Caco-2 (cell line): ENCODE results near the gene MEX3D. TPM values are rescaled to one million over a fixed set of nuclear protein-coding genes. Genes with fewer than 3 reads are reported as not detected.

Experiments
- BruUV-seq: library from RNA; stranded (reverse); fragments of 400-500 nt; replicated peaks from 2 replicates; lab custom pipeline; 2021; lab: Mats Ljungman, UMichigan
- CTCF ChIA-PET: fragments of 300-600 bp; sonication (Branson Sonifier 250); formaldehyde crosslinking; loops from one replicate; lab custom pipeline; 2022; ENCODE audit warnings: antibody characterized with exemption; lab: Charles Lee
- POLR2A ChIA-PET: fragments of 300-600 bp; sonication (Branson Sonifier 250); formaldehyde crosslinking; loops from one replicate; lab custom pipeline; 2022; ENCODE audit warnings: antibody characterized with exemption; lab: Charles Lee
- DNase-seq, 2 experiments: peaks; one replicate each; pipeline versions ENCODE4 v3.0.0 to v3.0.0-alpha.2; 2020 to 2022
- H3K27me3 ChIP-seq: replicated peaks from 2 replicates; pipeline ENCODE4 v1.6.0; 2011; ENCODE audit warnings: low read length; ENCODE audit not compliant: control insufficient read depth, insufficient read depth
- H3K36me3 ChIP-seq: 2 replicates; pipeline ENCODE4 v1.5.1; 2011; ENCODE audit warnings: low read length; ENCODE audit not compliant: control insufficient read depth, insufficient read depth
- H3K4me1 ChIP-seq: fragments of 250-450 bp; sonication (Bioruptor Pico); 2 replicates; pipeline ENCODE4 v1.5.1; 2020; ENCODE audit warnings: mild to moderate bottlenecking
- H3K4me3 ChIP-seq: 2 replicates; pipeline ENCODE4 v1.5.1; 2011; ENCODE audit warnings: low read depth, mild to moderate bottlenecking, control low read depth, low read length
- H3K9me3 ChIP-seq: fragments of 250-450 bp; sonication (Bioruptor Pico); 2 replicates; pipeline ENCODE4 v1.5.1; 2020; ENCODE audit warnings: mild to moderate bottlenecking, moderate library complexity
- H3K27ac Mint-ChIP-seq: one replicate; pipeline ENCODE4 v1.8.0; 2022; ENCODE audit warnings: mixed read lengths; ENCODE audit not compliant: unreplicated experiment
- H3K27me3 Mint-ChIP-seq: one replicate; pipeline ENCODE4 v1.8.0; 2022; ENCODE audit warnings: mixed read lengths; ENCODE audit not compliant: insufficient read depth, unreplicated experiment
- H3K36me3 Mint-ChIP-seq: one replicate; pipeline ENCODE4 v1.8.0; 2022; ENCODE audit warnings: mild to moderate bottlenecking, mixed read lengths; ENCODE audit not compliant: insufficient read depth, unreplicated experiment
- H3K4me1 Mint-ChIP-seq: one replicate; pipeline ENCODE4 v1.8.0; 2022; ENCODE audit warnings: low read depth, mixed read lengths; ENCODE audit not compliant: unreplicated experiment
- H3K4me3 Mint-ChIP-seq: one replicate; pipeline ENCODE4 v1.8.0; 2022; ENCODE audit warnings: mild to moderate bottlenecking, moderate library complexity, mixed read lengths; ENCODE audit not compliant: unreplicated experiment
- H3K9me3 Mint-ChIP-seq: one replicate; pipeline ENCODE4 v1.8.0; 2022; ENCODE audit warnings: mixed read lengths; ENCODE audit not compliant: unreplicated experiment
- intact Hi-C: fragments of 100-400 bp; cut with micrococcal nuclease; formaldehyde crosslinking; loops from one replicate; pipeline ENCODE4 v1.10.0; 2022; ENCODE audit not compliant: unreplicated experiment
- total RNA-seq: library from RNA; stranded (reverse); gene quantifications from 2 replicates; pipeline ENCODE4 v1.2.3, GENCODE V29; 2022
- TF ChIP-seq, protein P1 (sequence below), 2 experiments: fragments of 200-600 bp in 1 of 2; IDR thresholded peaks; 1 replicate in 1 of 2; 2 replicates in 1 of 2; pipeline versions ENCODE4 v1.5.1 to v1.8.0; 2011 to 2022; ENCODE audit warnings: antibody characterized with exemption in 1 of 2, control low read depth in 1 of 2, inconsistent platforms in 1 of 2, low read depth in 1 of 2, low read length in 1 of 2, mild to moderate bottlenecking in 1 of 2, moderate library complexity in 1 of 2; ENCODE audit not compliant: insufficient read depth in 1 of 2, severe bottlenecking in 1 of 2, unreplicated experiment in 1 of 2

MEX3D gene
- total RNA-seq, 1 experiment from 2014 or later: 52.1 TPM

DNA sequence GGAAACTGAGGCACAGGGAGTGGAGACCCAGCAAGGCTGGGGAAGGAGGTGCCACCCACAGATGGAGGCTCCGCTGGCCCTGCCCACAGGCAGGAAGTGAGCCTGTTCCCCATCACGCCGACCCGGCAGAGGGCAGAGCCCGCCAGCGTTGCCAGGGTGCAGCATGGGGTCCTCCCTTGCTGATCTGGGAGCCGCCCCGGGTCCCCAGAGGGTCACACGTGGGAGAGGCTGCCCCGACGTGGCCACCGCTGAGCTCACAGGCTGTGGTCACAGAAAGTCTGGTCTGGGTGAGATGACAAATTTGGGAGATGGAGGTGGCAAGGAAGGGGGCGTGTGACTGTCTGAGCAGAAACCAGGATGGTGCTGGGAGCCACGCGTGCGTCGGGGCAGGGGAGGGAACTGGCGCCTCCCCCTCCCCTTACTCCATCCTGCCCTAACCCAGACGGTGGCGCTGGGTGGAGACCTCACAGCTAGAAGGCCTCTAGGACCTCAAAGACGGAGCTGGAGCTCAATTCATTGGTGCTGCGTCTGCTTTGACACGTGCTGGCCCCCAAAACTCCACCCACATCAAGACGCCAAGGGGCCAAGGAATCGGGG lies 7.7 kb downstream of the MEX3D start:
- TF ChIP-seq, protein P1, sequence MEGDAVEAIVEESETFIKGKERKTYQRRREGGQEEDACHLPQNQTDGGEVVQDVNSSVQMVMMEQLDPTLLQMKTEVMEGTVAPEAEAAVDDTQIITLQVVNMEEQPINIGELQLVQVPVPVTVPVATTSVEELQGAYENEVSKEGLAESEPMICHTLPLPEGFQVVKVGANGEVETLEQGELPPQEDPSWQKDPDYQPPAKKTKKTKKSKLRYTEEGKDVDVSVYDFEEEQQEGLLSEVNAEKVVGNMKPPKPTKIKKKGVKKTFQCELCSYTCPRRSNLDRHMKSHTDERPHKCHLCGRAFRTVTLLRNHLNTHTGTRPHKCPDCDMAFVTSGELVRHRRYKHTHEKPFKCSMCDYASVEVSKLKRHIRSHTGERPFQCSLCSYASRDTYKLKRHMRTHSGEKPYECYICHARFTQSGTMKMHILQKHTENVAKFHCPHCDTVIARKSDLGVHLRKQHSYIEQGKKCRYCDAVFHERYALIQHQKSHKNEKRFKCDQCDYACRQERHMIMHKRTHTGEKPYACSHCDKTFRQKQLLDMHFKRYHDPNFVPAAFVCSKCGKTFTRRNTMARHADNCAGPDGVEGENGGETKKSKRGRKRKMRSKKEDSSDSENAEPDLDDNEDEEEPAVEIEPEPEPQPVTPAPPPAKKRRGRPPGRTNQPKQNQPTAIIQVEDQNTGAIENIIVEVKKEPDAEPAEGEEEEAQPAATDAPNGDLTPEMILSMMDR (IDR thresholded peaks at IDR 0.05; ENCODE audit: insufficient read depth in 1 of 2, low read depth in 1 of 2, low read length in 1 of 2, severe bottlenecking in 1 of 2, unreplicated experiment in 1 of 2): no peak

DNA sequence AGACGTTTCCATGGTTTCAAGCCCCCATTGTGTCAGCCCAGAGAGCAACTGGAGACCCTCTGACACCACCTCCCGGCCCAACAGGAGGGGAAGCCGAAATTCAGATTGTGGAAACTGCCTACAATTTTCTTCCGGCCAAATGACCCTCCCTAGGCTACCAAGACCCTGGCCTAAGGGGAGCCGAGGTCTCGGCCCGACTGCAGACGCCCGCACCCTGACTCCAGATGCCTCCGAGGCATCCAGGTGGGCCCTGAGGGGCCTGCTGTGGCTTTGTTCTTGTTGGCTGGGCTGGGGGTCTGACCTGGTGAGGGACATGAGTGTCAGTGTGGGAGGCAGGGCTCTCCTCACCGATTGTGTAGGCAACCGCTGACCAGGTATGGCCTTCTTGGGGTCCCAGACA lies 9.6 kb downstream of the MEX3D start:
- Mint-ChIP-seq H3K4me3 (no peak overlapping the region), H3K9me3 (no peaks in the 10 kb centered on the region), H3K4me1 (no peaks in the 10 kb centered on the region), H3K27me3 (no peaks in the 10 kb centered on the region), H3K36me3 (peaks cover 22% of the 10 kb centered on the region), H3K27ac (no peak overlapping the region)
- H3K4me3 ChIP-seq: no peak overlapping the region
- H3K36me3 ChIP-seq: 0 out of 2 replicates have a peak, but pooled peaks cover 1% of the 10 kb centered on the region
- H3K27me3 ChIP-seq: no peaks in the 10 kb centered on the region
- H3K9me3 ChIP-seq: no peaks in the 10 kb centered on the region
- BruUV-seq: no TSS peak
- DNase-seq: no peak
- CTCF ChIA-PET: no interaction called here
- no peaks in the 10 kb centered on the region for H3K4me1 ChIP-seq
- TF ChIP-seq, protein P1 (IDR thresholded peaks at IDR 0.05; ENCODE audit: insufficient read depth in 1 of 2, low read depth in 1 of 2, low read length in 1 of 2, severe bottlenecking in 1 of 2, unreplicated experiment in 1 of 2): no peak
- intact Hi-C loops: no loop called here
- POLR2A ChIA-PET: no interaction called here

More for the DNA sequence above, 7.7 kb downstream of the MEX3D start:
- H3K27ac Mint-ChIP-seq: no peak overlapping the region
- no TSS peak for BruUV-seq
- Histone ChIP-seq H3K27me3 (no peaks in the 10 kb centered on the region), H3K36me3 (0 out of 2 replicates have a peak, but pooled peaks cover 1% of the 10 kb centered on the region), H3K9me3 (no peaks in the 10 kb centered on the region), H3K4me3 (no peak overlapping the region), H3K4me1 (no peaks in the 10 kb centered on the region)
- intact Hi-C loops: no loop called here
- H3K27me3 Mint-ChIP-seq: no peaks in the 10 kb centered on the region
- no peaks in the 10 kb centered on the region for H3K4me1 Mint-ChIP-seq
- no peaks in the 10 kb centered on the region for H3K9me3 Mint-ChIP-seq
- POLR2A ChIA-PET: no interaction called here
- CTCF ChIA-PET: no interaction called here
- no peak for DNase-seq
- no peak overlapping the region for H3K4me3 Mint-ChIP-seq
- peaks cover 24% of the 10 kb centered on the region for H3K36me3 Mint-ChIP-seq

DNA sequence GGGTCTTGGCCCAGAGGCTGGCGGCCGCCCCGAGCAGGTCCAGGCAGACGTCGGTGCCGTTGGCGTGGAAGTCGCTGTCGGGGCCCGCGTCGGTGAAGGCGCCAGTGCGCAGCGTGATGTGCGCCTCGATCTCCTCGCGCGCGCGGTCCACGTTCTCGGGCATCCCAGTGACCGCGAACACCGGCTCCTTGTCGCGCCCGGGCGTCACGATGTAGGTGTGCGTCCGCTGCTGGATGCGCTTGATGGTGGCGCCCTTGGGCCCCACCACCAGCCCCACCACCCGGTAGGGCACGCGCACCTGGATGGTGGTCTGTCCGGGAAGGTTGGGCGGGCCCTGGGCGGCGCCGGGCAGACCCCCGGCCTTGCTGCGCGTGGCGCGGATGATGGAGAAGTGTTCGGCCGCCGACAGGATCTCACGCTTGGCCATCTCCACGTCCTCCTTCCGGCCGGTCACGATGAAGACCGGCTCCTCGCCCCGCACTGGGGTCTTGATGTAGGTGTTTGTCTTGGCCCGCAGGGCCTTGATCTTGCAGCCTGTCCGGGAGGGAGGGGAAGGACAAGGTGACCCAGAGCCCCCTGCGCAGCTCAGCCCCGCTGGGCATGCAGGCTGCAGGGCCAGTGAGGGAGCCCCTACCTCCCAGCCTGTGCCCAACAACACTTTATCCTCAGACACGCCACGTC lies 11.6 kb downstream of the MEX3D start:
- H3K4me3 Mint-ChIP-seq: no peak overlapping the region
- Histone ChIP-seq H3K27me3 (no peaks in the 10 kb centered on the region), H3K9me3 (no peaks in the 10 kb centered on the region), H3K4me3 (no peak overlapping the region), H3K4me1 (no peaks in the 10 kb centered on the region), H3K36me3 (0 out of 2 replicates have a peak, but pooled peaks cover 1% of the 10 kb centered on the region)
- peaks cover 33% of the 10 kb centered on the region for H3K36me3 Mint-ChIP-seq
- TF ChIP-seq, protein P1 (IDR thresholded peaks at IDR 0.05; ENCODE audit: insufficient read depth in 1 of 2, low read depth in 1 of 2, low read length in 1 of 2, severe bottlenecking in 1 of 2, unreplicated experiment in 1 of 2): no peak
- H3K27ac Mint-ChIP-seq: no peak overlapping the region
- no TSS peak for BruUV-seq
- POLR2A ChIA-PET: no interaction called here
- no peak for DNase-seq
- no peaks in the 10 kb centered on the region for H3K4me1 Mint-ChIP-seq
- intact Hi-C loops: no loop called here
- H3K9me3 Mint-ChIP-seq: no peaks in the 10 kb centered on the region
- no peaks in the 10 kb centered on the region for H3K27me3 Mint-ChIP-seq
- CTCF ChIA-PET: no interaction called here
